Prostate gland (tissue), 2 donors: ENCODE results near the gene KMO.

Experiments used
- POLR2AphosphoS5 ChIP-seq: sonication (generic); formaldehyde crosslinking; IDR thresholded peaks from one replicate; pipeline ENCODE4 v1.6.1; 2017; ENCODE audit warnings: antibody characterized with exemption
- TF ChIP-seq, protein P1 (sequence below), 4 experiments: fragments of 200-600 bp in 2 of 4; fragments of 450-650 bp in 2 of 4; sonication (generic) in 2 of 4; IDR thresholded peaks; 1 replicate in 3 of 4; 2 replicates in 1 of 4; pipeline ENCODE4 v1.5.1; 2016 to 2019; ENCODE audit warnings: antibody characterized with exemption in 4 of 4, mild to moderate bottlenecking in 2 of 4, moderate library complexity in 2 of 4

- TF ChIP-seq, protein P1, sequence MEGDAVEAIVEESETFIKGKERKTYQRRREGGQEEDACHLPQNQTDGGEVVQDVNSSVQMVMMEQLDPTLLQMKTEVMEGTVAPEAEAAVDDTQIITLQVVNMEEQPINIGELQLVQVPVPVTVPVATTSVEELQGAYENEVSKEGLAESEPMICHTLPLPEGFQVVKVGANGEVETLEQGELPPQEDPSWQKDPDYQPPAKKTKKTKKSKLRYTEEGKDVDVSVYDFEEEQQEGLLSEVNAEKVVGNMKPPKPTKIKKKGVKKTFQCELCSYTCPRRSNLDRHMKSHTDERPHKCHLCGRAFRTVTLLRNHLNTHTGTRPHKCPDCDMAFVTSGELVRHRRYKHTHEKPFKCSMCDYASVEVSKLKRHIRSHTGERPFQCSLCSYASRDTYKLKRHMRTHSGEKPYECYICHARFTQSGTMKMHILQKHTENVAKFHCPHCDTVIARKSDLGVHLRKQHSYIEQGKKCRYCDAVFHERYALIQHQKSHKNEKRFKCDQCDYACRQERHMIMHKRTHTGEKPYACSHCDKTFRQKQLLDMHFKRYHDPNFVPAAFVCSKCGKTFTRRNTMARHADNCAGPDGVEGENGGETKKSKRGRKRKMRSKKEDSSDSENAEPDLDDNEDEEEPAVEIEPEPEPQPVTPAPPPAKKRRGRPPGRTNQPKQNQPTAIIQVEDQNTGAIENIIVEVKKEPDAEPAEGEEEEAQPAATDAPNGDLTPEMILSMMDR (IDR thresholded peaks at IDR 0.05) = no peak
- TF ChIP-seq POLR2AphosphoS5 = no peak
Measured at GRCh38 chr1:241557551-241558193, 25.5 kb downstream of the KMO start.
